Peyer's patch (tissue), 4 donors: ENCODE data around the gene MAD1L1.

ENCODE experiments used
- CTCF ChIP-seq, 6 experiments: fragments of 450-650 bp in 4 of 6; fragments of 200-600 bp in 2 of 6; sonication (generic) in 1 of 6; IDR thresholded peaks; one replicate each; pipeline ENCODE4 v1.5.1; 2017 to 2019; ENCODE audit warnings: antibody characterized with exemption in 6 of 6, mild to moderate bottlenecking in 3 of 6, moderate library complexity in 1 of 6
- POLR2A ChIP-seq, 2 donors: fragments of 450-650 bp; IDR thresholded peaks; one replicate each; pipeline ENCODE4 v1.5.1; 2017; ENCODE audit warnings: antibody characterized with exemption in 2 of 2, mild to moderate bottlenecking in 2 of 2, moderate library complexity in 2 of 2

- no peak for TF ChIP-seq POLR2A (IDR thresholded peaks at IDR 0.05)
- no peak for TF ChIP-seq CTCF (IDR thresholded peaks at IDR 0.05)
Measured at GRCh38 chr7:1846331-1847065, 386.2 kb downstream of the MAD1L1 start.
